WERI-Rb-1 (cell line): Measurements from ENCODE around the gene CGNL1.

Experiments used
- DNase-seq: peaks from one replicate; pipeline ENCODE4 v3.0.0-alpha.2; 2020
- H3K27ac ChIP-seq: fragments of 250-450 bp; sonication (Bioruptor Pico); 2 replicates; pipeline ENCODE4 v1.5.1; 2020; ENCODE audit warnings: mild to moderate bottlenecking, moderate library complexity
- H3K27me3 ChIP-seq: fragments of 250-450 bp; sonication (Bioruptor Pico); 2 replicates; pipeline ENCODE4 v1.5.1; 2021; ENCODE audit warnings: mild to moderate bottlenecking, low read depth, moderate library complexity; ENCODE audit not compliant: insufficient read depth, severe bottlenecking
- H3K36me3 ChIP-seq: fragments of 250-450 bp; sonication (Bioruptor Pico); 2 replicates; pipeline ENCODE4 v1.5.1; 2020; ENCODE audit warnings: mild to moderate bottlenecking, moderate library complexity
- H3K4me3 ChIP-seq: 2 replicates; pipeline ENCODE4 v1.5.1; 2011; ENCODE audit warnings: low read depth, mild to moderate bottlenecking, control low read depth, low read length
- H3K9me3 ChIP-seq: fragments of 250-450 bp; sonication (Bioruptor Pico); 2 replicates; pipeline ENCODE4 v1.5.1; 2021; ENCODE audit warnings: mild to moderate bottlenecking, moderate library complexity; ENCODE audit not compliant: severe bottlenecking
- TF ChIP-seq, protein P1 (sequence below): IDR thresholded peaks from 2 replicates; pipeline ENCODE4 v1.5.1; 2011; ENCODE audit warnings: low read depth, mild to moderate bottlenecking, control low read depth, inconsistent platforms, low read length

CGNL1 gene

DNA sequence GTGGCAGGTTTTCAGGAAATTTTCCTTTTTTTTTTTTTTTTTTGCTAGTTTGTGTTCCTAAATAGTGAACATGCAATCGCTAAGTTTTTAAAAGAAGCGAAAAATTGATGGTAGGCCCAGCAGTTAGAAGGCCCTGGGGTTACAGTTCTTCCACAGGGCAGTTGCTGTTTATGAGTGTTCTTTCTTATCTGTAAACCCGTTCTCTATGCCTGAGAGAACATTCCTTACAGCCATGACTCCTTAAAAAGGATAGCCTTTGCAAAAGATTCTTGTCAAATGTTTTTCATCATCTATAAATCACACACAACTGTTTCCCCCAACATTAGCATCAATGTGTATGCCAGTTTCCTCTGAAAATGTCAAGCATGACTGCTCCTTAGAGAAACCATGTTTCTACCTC, 191.6 kb downstream of the CGNL1 start:
- TF ChIP-seq, protein P1, sequence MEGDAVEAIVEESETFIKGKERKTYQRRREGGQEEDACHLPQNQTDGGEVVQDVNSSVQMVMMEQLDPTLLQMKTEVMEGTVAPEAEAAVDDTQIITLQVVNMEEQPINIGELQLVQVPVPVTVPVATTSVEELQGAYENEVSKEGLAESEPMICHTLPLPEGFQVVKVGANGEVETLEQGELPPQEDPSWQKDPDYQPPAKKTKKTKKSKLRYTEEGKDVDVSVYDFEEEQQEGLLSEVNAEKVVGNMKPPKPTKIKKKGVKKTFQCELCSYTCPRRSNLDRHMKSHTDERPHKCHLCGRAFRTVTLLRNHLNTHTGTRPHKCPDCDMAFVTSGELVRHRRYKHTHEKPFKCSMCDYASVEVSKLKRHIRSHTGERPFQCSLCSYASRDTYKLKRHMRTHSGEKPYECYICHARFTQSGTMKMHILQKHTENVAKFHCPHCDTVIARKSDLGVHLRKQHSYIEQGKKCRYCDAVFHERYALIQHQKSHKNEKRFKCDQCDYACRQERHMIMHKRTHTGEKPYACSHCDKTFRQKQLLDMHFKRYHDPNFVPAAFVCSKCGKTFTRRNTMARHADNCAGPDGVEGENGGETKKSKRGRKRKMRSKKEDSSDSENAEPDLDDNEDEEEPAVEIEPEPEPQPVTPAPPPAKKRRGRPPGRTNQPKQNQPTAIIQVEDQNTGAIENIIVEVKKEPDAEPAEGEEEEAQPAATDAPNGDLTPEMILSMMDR = no peak
- H3K36me3 ChIP-seq = no peaks in the 10 kb centered on the region

DNA sequence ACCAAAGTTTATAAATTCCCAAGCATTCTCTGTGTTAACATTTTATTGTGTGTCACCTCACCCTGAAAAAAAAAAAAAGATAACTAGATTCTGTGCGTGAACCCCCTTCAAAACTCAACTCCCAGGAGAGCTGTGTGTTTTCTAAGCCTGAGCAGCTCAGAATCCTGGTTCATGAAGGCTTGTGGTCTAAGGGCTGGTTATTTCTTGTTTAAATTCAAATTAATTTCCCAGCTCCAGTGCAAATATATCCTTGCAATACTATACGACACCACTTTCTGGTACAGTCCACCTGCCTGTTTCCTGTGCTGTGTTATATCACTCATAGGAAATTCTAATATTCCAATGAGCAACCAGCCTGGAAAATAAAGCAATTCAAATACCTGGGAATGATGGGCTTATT, 192.0 kb downstream of the CGNL1 start:
- Histone ChIP-seq H3K4me3 (no peak overlapping the region), H3K27ac (no peak overlapping the region), H3K36me3 (no peaks in the 10 kb centered on the region), H3K27me3 (no peaks in the 10 kb centered on the region), H3K9me3 (no peaks in the 10 kb centered on the region)
- TF ChIP-seq, protein P1 = no peak
- DNase-seq = no peak

More for the DNA sequence above, 191.6 kb downstream of the CGNL1 start:
- H3K4me3 ChIP-seq = no peak overlapping the region
- no peak for DNase-seq
- H3K27ac ChIP-seq = no peak overlapping the region
- H3K9me3 ChIP-seq = no peaks in the 10 kb centered on the region
- no peaks in the 10 kb centered on the region for H3K27me3 ChIP-seq

DNA sequence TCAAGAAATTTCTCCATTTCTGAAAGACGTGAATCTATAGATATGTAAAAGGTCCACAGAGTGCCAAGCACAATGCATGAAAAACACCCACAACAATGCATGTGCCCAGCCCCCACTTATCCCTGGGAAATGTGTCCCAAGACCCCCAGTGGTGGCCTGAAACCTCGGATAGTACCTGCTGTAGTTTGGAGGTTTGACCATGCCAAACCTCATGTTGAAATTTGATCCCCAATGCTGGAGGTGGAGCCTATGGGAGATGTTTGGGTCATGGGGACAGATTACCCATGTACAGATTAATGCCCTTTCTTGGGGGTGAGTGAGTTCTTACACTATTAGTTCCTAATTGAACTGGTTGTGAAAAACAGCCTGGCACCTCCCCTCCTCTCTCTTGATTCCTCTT, 194.0 kb downstream of the CGNL1 start:
- Histone ChIP-seq H3K27me3 (no peaks in the 10 kb centered on the region), H3K9me3 (no peaks in the 10 kb centered on the region), H3K4me3 (no peak overlapping the region), H3K27ac (no peak overlapping the region), H3K36me3 (no peaks in the 10 kb centered on the region)
- no peak for DNase-seq
- TF ChIP-seq, protein P1 = no peak

DNA sequence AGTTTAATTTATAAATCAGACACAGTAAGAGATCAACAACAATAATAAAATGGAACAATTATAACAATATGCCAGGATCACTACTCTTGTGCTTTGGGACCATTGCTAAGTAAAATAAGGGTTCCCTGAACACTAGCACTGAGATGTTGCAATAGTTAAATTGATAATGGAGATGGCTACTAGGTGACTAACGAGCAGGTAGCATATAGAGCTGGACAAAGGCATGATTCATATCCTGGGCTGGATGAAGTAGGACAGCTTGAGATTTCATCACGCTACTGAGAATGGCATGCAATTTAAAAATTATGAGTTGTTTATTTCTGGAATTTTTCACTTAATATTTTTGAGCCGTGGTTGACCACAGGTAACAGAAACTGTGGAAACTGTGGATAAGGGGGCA, 194.7 kb downstream of the CGNL1 start:
- H3K9me3 ChIP-seq = no peaks in the 10 kb centered on the region
- TF ChIP-seq, protein P1 = no peak
- H3K27ac ChIP-seq = no peak overlapping the region
- H3K36me3 ChIP-seq = no peaks in the 10 kb centered on the region
- no peak for DNase-seq
- H3K27me3 ChIP-seq = no peaks in the 10 kb centered on the region
- no peak overlapping the region for H3K4me3 ChIP-seq

DNA sequence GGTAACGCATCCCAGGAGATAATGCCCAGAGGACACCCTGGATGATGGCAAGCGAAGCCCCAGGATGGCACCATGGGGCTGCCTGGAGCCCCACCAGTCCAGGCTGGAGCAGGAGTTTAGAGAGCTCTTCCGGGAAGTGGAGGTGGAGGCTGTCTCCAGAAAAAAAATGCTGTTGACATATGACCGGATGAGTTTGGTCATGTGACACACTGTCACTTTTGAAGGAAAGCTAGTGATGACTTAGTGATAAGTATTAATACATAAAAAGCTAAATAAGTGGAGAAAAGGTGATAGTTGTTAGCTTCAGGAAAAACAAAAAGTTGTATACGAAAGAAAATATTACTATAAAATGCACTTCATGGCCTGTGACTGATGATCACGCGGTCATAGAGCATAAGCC, 195.4 kb downstream of the CGNL1 start:
- Histone ChIP-seq H3K27ac (no peak overlapping the region), H3K9me3 (no peaks in the 10 kb centered on the region), H3K36me3 (no peaks in the 10 kb centered on the region), H3K27me3 (no peaks in the 10 kb centered on the region), H3K4me3 (no peak overlapping the region)
- no peak for DNase-seq
- TF ChIP-seq, protein P1 = no peak

DNA sequence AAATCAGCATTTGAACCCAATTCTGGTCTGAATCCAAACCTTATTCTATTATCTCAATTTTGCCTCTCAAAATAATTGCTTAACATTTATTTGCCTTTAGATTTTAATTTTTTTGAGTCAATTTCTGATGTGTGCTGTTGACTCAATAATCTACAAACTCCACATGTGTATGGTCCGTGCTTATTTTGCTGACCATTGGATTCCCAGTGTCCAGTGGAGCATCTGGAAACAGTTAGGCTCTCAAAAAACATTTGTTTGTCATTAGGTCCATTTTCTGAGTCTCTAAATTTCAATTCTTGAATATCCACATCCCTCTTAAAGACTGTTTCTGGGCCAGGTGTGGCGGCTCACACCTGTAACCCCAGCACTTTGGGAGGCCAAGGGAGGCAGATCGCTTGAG, 196.2 kb downstream of the CGNL1 start:
- Histone ChIP-seq H3K9me3 (no peaks in the 10 kb centered on the region), H3K4me3 (no peak overlapping the region), H3K27me3 (no peaks in the 10 kb centered on the region), H3K27ac (no peak overlapping the region), H3K36me3 (no peaks in the 10 kb centered on the region)
- TF ChIP-seq, protein P1 = no peak
- no peak for DNase-seq
